Middle frontal gyrus (tissue), 1 donor: ENCODE results near the gene AZIN2.
"Not testable (repeated sequence)": the region's sequence is repeated elsewhere in the genome, so short reads cannot be mapped to it uniquely, and the experiment has no call there.

ENCODE experiments used
- DNase-seq: peaks from one replicate; pipeline ENCODE4 v3.0.0-alpha.2; 2015; ENCODE audit warnings: low spot score; ENCODE audit errors: extremely low spot score

Gene AZIN2

GRCh38 chr1:33127001-33127823 is 46.3 kb downstream of the AZIN2 start:
- peak; percentile 99 for DNase-seq

- no peak for DNase-seq
Measured at GRCh38 chr1:33128781-33129180, 47.8 kb downstream of the AZIN2 start.

- DNase-seq, result no peak
Measured at GRCh38 chr1:33130297-33130696, 49.3 kb downstream of the AZIN2 start.

GRCh38 chr1:33131191-33131590 is 50.2 kb downstream of the AZIN2 start:
- no peak for DNase-seq

DNA sequence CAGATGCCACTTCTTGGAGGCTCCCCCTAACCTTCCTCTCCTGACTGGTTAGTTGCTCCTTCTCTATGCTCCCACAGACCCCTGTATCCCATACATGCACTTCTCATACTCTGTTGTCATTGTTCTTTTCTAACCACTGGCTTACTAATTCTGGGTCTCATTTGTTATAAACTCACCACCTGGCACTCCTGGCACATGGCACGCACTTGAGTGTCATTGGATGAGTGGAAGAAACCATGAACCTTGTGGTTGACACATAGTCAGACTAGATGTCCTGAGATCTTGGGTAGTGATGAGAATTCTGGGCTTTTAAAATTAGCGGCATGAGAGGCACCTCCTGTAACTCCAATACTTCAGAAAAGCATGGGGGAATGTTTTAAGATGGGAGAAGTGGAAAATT is 51.6 kb downstream of the AZIN2 start:
- DNase-seq, result no peak

DNA sequence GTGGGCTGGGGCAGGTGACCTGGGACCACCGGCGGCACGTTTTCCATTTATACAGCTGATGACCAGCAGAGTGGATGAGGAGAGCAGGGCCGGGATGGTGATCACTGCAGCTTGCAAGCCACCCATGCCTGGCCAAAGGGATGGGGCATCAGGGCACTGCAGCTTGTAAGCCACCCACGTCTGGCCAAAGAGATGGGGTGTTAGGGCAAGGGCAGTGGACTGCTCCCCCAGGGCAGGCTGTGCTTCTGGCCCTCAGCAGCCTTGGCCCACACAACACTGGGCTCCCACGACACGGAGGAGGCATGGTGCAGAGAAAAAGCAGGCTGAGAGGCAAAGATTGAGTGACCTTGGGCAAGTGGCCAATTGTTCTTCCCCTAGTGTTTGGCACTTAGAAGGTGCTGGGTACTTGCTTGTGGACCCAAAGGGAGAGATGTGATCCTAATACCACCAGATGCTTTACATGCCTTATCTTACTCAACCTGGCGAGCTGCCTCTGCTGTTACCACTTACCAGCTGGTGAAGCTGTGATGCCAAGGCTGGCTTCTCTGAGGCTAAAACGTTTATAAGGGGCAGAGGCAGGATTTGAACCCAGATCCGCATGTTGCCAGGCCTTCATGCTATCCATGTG is 52.6 kb downstream of the AZIN2 start:
- no peak for DNase-seq

- not testable (repeated sequence) for DNase-seq
Measured at GRCh38 chr1:33136041-33136440, 55.1 kb downstream of the AZIN2 start.

DNA sequence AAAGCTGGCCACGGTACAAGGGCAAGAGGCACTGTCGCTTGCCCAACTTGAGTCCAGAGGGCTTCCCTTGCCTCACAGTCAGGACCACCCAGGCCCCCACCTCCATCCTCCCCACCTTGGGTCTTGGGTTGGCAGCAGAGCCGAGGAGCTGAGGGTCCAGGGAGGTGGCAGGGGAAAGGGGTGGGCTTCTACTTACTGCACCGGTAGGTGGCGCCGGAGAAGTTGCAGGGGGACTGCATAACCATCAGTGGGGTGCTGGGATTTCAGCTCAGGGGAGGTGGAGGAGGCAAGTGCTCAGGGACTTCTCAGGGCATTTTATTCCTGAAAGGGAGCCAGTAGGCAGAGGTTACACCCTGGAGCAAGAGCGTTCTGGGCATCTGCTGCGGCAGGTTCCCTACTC is 56.8 kb downstream of the AZIN2 start:
- DNase-seq, result no peak

GRCh38 chr1:33140153-33141149 is 59.5 kb downstream of the AZIN2 start:
- DNase-seq, result no peak

GRCh38 chr1:33141216-33141615 is 60.3 kb downstream of the AZIN2 start:
- DNase-seq, result no peak

DNA sequence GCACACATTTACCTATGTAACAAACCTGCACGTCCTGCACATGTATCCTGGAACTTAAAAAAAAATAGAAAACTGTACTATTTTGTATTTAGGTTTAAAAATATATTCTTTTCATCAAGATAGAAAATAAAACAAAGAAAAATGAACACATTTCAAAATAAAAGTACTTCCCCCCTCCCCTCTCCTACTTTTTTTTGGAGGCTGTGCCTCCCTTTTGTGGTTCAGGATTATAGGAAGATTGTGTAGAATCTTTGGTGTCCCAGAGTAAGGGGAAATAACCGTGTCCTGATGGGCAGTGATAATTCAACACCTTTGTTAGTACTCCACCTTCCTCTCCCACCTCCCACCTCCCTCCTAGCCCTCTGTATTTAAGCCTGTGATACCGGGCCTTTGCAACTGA is 60.8 kb downstream of the AZIN2 start:
- no peak for DNase-seq

GRCh38 chr1:33142483-33143064 is 61.6 kb downstream of the AZIN2 start:
- DNase-seq, result no peak

DNA sequence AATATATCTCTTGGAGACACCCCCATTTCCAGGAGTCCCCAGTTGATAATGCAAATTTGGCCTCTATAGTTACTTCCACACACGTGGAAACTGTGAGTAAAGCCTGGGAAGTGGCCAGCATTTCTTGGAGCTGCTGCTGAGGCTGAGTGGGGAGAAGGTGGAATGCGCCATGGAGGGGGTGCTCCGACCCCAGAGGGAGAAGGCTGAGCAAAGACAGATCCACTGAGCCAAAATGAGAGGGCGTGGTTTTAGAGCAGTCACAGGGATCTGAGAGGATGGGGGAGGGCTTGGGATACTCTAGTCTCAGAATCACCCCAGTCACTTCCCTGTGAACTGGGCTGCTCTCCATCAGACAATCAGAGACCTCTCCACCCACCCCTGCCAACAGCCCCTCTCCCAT is 62.2 kb downstream of the AZIN2 start:
- DNase-seq, result no peak

GRCh38 chr1:33143698-33144097 is 62.7 kb downstream of the AZIN2 start:
- DNase-seq, result no peak

DNA sequence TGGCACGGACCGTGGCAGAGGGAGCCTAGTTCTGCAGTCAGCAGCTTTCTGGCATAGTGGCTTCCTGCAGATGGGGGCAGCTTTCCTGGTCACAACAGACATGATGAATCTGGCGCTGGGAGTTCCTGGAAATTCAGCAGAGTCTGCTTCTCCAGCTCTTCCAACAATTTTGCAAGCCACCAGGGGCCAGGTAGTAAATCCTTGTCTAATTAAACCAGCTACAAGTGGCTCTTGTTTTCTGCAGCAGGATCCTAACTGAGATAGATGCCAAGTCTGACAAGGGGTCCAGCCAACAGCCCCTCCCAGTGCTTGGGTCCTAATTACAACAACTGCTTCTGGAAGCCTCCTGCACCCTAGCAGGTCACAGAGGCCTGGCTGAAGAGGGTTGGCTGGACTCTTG is 65.0 kb downstream of the AZIN2 start:
- DNase-seq, result no peak

- no peak for DNase-seq
Measured at GRCh38 chr1:33147275-33147996, 66.5 kb downstream of the AZIN2 start.

GRCh38 chr1:33147997-33148314 is 67.0 kb downstream of the AZIN2 start:
- no peak for DNase-seq

DNA sequence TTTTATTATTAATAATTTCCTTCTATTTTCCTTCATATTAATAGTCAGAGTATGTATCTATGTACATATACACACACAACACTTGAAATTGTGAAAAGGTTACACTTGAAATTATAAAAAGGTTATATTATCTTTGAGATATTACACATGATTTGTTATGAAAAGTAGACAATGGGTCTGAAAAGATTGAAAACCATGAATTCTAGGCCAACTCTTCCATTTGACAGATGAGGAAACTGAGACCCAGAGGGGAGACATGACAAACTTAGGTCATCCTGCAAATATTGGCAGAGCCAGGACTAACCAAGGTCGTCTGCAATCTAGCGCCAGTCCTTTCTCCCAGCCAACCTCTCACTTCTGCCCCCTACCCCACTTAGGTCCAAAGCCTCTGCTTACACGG is 67.7 kb downstream of the AZIN2 start:
- no peak for DNase-seq

DNA sequence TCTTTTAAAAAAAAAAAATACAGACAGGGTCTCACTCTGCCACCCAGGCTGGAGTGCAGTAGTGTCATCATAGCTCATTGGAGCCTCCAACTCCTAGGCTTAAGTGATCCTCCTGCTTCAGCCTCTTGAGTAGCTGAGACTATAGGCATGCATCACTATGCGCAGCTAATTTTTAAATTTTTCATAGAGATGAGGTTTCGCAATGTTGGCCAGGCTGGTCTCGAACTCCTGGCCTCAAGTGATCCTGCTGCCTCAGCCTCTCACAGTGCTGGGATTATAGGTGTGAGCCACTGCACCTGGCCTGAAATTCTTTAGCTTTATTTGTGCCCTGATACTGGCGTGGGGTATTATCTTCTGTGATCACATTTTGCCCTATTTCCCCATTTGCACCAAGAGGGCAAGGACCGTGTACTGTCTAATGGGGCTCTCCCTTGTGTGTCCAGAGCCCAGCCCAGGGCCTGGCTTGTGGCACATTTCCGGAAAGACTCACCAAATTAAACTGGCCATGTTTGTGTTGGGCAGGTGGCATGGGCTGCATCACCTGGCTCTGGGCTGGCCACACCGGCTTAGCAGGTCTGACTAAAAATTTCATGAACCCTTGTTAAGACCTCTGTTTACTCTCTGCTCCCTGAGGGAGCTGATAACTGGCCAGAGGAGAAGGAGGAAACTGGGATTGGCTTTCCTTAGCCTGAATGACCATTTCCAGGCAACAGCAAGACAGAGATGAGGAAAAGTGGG is 68.7 kb downstream of the AZIN2 start:
- DNase-seq, result no peak

DNA sequence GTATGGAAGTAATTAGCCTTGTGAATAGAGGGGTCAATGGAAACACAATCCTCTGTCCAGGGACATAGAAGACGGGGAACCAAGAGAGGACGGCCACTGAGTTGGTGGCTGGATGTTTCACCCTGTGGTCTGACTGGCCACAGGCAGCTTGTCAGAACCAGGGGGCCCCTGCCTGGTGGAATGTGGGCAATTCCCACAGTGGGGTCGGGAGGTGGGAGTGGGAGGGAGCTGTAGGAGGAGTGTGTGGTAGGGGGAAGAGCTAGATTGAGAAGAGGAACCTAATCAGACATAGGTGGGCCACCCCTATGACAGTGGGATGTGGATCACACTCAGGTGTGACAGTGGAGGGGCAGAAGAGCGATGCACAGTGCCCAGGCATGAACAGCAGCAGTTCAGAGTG is 69.6 kb downstream of the AZIN2 start:
- no peak for DNase-seq
